ENCODE data around the gene GRHL1. TPM values are rescaled to one million over a fixed set of nuclear protein-coding genes. Genes with fewer than 3 reads are reported as not detected.

GRHL1 gene
- total and polyA plus RNA-seq, 2 of the 8 experiments (the other 6 are each of a cell fraction or from before 2014, with no cell fraction given): 1.3 to 3.6 TPM

GRCh38 chr2:10007921-10008808 lies 56.7 kb downstream of the GRHL1 start:
- POLR2A ChIA-PET (ENCODE audit: partially characterized antibody): interaction anchor here (1.2 kb wide), 1 partner anchor 40 kb away, joined by 3 read pairs; no protein-coding TSS in a partner anchor
- Histone ChIP-seq H3K4me3 (ENCODE audit: extremely low read depth in 1 of 4, insufficient read depth in 2 of 4, low read depth in 3 of 4, low read length in 4 of 4) (no peak overlapping the region), H2BK5ac (ENCODE audit: low read depth, low read length) (no peak overlapping the region), H2BK120ac (replicated peaks; ENCODE audit: low read depth, low read length) (no peak overlapping the region), H3K4me2 (ENCODE audit: insufficient read depth in 1 of 2, low read depth in 2 of 2, low read length in 2 of 2) (no peak overlapping the region), H3K18ac (ENCODE audit: extremely low read depth, low read length) (no peak overlapping the region), H2BK15ac (ENCODE audit: low read length) (no peak overlapping the region), H3K56ac (replicated peaks; ENCODE audit: insufficient read length, low read depth, low read length) (no peak overlapping the region), H3K4ac (replicated peaks; ENCODE audit: insufficient read length, low read depth, low read length) (no peak overlapping the region), H3K27me3 (replicated peaks in 1 of 4; ENCODE audit: control insufficient read depth in 3 of 4, extremely low read depth in 1 of 4, insufficient read depth in 3 of 4, low read length in 3 of 4) (no peaks in the 10 kb centered on the region), H2BK12ac (ENCODE audit: low read depth, low read length) (no peak overlapping the region), H2AFZ (ENCODE audit: low read length) (no peak overlapping the region), H3K4me1 (replicated peaks in 1 of 4; ENCODE audit: control insufficient read depth in 3 of 4, insufficient read depth in 4 of 4, low read length in 3 of 4) (no peaks in the 10 kb centered on the region), H3K27ac (ENCODE audit: low read depth, low read length) (no peak overlapping the region), H4K20me1 (replicated peaks in 1 of 2; ENCODE audit: control insufficient read depth in 1 of 2, insufficient read depth in 2 of 2, low read length in 2 of 2) (peaks cover 0 to 2% of the 10 kb centered on the region in 2 experiments), H4K91ac (replicated peaks; ENCODE audit: insufficient read length, low read length) (no peak overlapping the region), H3K9ac (replicated peaks in 1 of 4; ENCODE audit: extremely low read depth in 1 of 4, low read depth in 3 of 4, low read length in 3 of 4) (no peak overlapping the region), H3K79me2 (ENCODE audit: control insufficient read depth in 1 of 2, insufficient read depth in 2 of 2, low read length in 2 of 2) (no peaks in the 10 kb centered on the region), H3K36me3 (ENCODE audit: control insufficient read depth in 2 of 4, insufficient read depth in 4 of 4, low read length in 3 of 4) (no peaks in the 10 kb centered on the region), H3K9me3 (ENCODE audit: insufficient read depth in 2 of 2, low read depth in 1 of 2, low read length in 1 of 2) (peaks cover 0 to 2% of the 10 kb centered on the region in 2 experiments; a peak in 1 of 4 replicates), H4K5ac (ENCODE audit: insufficient read length, low read depth, low read length) (no peak overlapping the region), H3K23ac (ENCODE audit: insufficient read length) (no peak overlapping the region), H4K8ac (ENCODE audit: extremely low read depth, insufficient read depth, low read length) (no peak overlapping the region), H2AK5ac (ENCODE audit: low read depth, low read length) (no peak overlapping the region), H3K79me1 (ENCODE audit: low read depth, low read length) (no peaks in the 10 kb centered on the region), H3K14ac (ENCODE audit: insufficient read length) (no peak overlapping the region), H3K23me2 (ENCODE audit: low read depth, low read length) (no peaks in the 10 kb centered on the region; the same call in 1 of the 2 replicates), H2BK20ac (ENCODE audit: low read length) (no peak overlapping the region)
- 87% methylated on average over 22 of the region's 22 CpGs; no CpG with 5 or more reads in 1 of the 2 experiments for WGBS, 2 experiments (ENCODE audit: extremely low coverage in 1 of 2, insufficient coverage in 1 of 2, insufficient read length in 1 of 2, insufficient replicate concordance in 2 of 2, low coverage in 1 of 2, low lambda C conversion rate in 2 of 2, missing lambda C conversion rate in 1 of 2)
- CTCF ChIA-PET (ENCODE audit: partially characterized antibody): interaction anchor here (0.6 to 4.5 kb wide), 10 partner anchors 12 to 284 kb away, joined by 3 to 23 read pairs (median 4); no protein-coding TSS in a partner anchor
- DNase-seq (ENCODE audit: low read depth in 1 of 2, low spot score in 2 of 2) (no peak), FAIRE-seq (no peak)

Data from H1 (cell line).